Hepatocyte (in vitro differentiated cells): Measurements from ENCODE around the gene AKAP10.

Source experiments
- EZH2 ChIP-seq: fragments of 200-600 bp; sonication (generic); IDR thresholded peaks from 2 replicates; pipeline ENCODE4 v1.6.1; 2016; ENCODE audit warnings: antibody characterized with exemption, mild to moderate bottlenecking, borderline replicate concordance
- EZH2phosphoT487 ChIP-seq: fragments of 200-600 bp; sonication (generic); IDR thresholded peaks from one replicate; pipeline ENCODE4 v1.6.1; 2018; ENCODE audit warnings: antibody characterized with exemption, mild to moderate bottlenecking, low read depth, moderate library complexity; ENCODE audit not compliant: unreplicated experiment, severe bottlenecking
- TF ChIP-seq, protein P1 (sequence below): fragments of 200-600 bp; sonication (generic); IDR thresholded peaks from 2 replicates; pipeline ENCODE4 v1.5.1; 2016; ENCODE audit warnings: antibody characterized with exemption, mild to moderate bottlenecking; ENCODE audit not compliant: poor library complexity

- TF ChIP-seq, protein P1, sequence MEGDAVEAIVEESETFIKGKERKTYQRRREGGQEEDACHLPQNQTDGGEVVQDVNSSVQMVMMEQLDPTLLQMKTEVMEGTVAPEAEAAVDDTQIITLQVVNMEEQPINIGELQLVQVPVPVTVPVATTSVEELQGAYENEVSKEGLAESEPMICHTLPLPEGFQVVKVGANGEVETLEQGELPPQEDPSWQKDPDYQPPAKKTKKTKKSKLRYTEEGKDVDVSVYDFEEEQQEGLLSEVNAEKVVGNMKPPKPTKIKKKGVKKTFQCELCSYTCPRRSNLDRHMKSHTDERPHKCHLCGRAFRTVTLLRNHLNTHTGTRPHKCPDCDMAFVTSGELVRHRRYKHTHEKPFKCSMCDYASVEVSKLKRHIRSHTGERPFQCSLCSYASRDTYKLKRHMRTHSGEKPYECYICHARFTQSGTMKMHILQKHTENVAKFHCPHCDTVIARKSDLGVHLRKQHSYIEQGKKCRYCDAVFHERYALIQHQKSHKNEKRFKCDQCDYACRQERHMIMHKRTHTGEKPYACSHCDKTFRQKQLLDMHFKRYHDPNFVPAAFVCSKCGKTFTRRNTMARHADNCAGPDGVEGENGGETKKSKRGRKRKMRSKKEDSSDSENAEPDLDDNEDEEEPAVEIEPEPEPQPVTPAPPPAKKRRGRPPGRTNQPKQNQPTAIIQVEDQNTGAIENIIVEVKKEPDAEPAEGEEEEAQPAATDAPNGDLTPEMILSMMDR, result no peak
- no peak for TF ChIP-seq EZH2
- TF ChIP-seq EZH2phosphoT487, result no peak
Measured at GRCh38 chr17:19911033-19911432, 66.6 kb downstream of the AKAP10 start.
